Measurements from ENCODE around the gene CCNA2.

The CCNA2 gene

GRCh38 chr4:121823505-121824170 lies at the start of gene CCNA2:
TSS of gene CCNA2 (minus strand) at chr4:121823883. CDS start at chr4:121823628, 255 bp downstream.
- peak; percentile 98 for DNase-seq

- peak; percentile 97 for DNase-seq
Measured at GRCh38 chr4:121869841-121870822, 46.4 kb upstream of the CCNA2 start, which contains the start of gene BBS7. TSS of gene BBS7 (minus strand) at chr4:121870474. CDS start at chr4:121870313, 161 bp downstream.

GRCh38 chr4:121863799-121864198 lies 40.1 kb upstream of the CCNA2 start:
- DNase-seq: no peak

GRCh38 chr4:121861426-121861825 lies 37.7 kb upstream of the CCNA2 start:
- DNase-seq: no peak

GRCh38 chr4:121860121-121860520 lies 36.4 kb upstream of the CCNA2 start:
- no peak for DNase-seq

GRCh38 chr4:121851354-121851753 lies 27.7 kb upstream of the CCNA2 start:
- no peak for DNase-seq

GRCh38 chr4:121846662-121847061 lies 23.0 kb upstream of the CCNA2 start:
- no peak for DNase-seq

- DNase-seq: peak; percentile 53
Measured at GRCh38 chr4:121842862-121843261, 19.2 kb upstream of the CCNA2 start.

GRCh38 chr4:121838136-121838535 lies 14.5 kb upstream of the CCNA2 start:
- no peak for DNase-seq

- DNase-seq: peak; percentile 41
Measured at GRCh38 chr4:121829511-121829910, 5.8 kb upstream of the CCNA2 start.

- peak; percentile 56 for DNase-seq
Measured at GRCh38 chr4:121827853-121828252, 4.2 kb upstream of the CCNA2 start.

- no peak for DNase-seq
Measured at GRCh38 chr4:121824950-121825349, 1.3 kb upstream of the CCNA2 start.

GRCh38 chr4:121824171-121824527 lies 466 bp upstream of the CCNA2 start:
- no peak for DNase-seq

GRCh38 chr4:121822796-121823504 lies 733 bp downstream of the CCNA2 start:
- peak; percentile 51 for DNase-seq

- DNase-seq: no peak
Measured at GRCh38 chr4:121822047-121822446, 1.6 kb downstream of the CCNA2 start.

- DNase-seq: peak; percentile 59
Measured at GRCh38 chr4:121819216-121819965, 4.3 kb downstream of the CCNA2 start.

- DNase-seq: no peak
Measured at GRCh38 chr4:121818215-121818614, 5.5 kb downstream of the CCNA2 start.

GRCh38 chr4:121817701-121818100 lies 6.0 kb downstream of the CCNA2 start:
- DNase-seq: no peak

- DNase-seq: no peak
Measured at GRCh38 chr4:121817006-121817405, 6.7 kb downstream of the CCNA2 start.

- peak; percentile 53 for DNase-seq
Measured at GRCh38 chr4:121814756-121815155, 8.9 kb downstream of the CCNA2 start.

GRCh38 chr4:121811122-121811521 lies 12.6 kb downstream of the CCNA2 start:
- DNase-seq: no peak

GRCh38 chr4:121806411-121806810 lies 17.3 kb downstream of the CCNA2 start:
- DNase-seq: no peak

- no peak for DNase-seq
Measured at GRCh38 chr4:121801715-121802075, 22.0 kb downstream of the CCNA2 start.

Measured in fibroblast of skin of right biceps (primary cell).